Tibial nerve (tissue), 4 donors: ENCODE measurements around the gene FBXO21.

Experiments
- CTCF ChIP-seq, 5 experiments: fragments of 200-600 bp in 3 of 5; fragments of 450-650 bp in 2 of 5; sonication (generic) in 3 of 5; IDR thresholded peaks; one replicate each; pipeline ENCODE4 v1.5.1; 2016 to 2019; ENCODE audit warnings: antibody characterized with exemption in 5 of 5, mild to moderate bottlenecking in 3 of 5, moderate library complexity in 2 of 5
- EP300 ChIP-seq, 2 donors: sonication (generic); formaldehyde crosslinking; IDR thresholded peaks; one replicate each; pipeline ENCODE4 v1.6.1; 2017; ENCODE audit warnings: antibody characterized with exemption in 2 of 2, mild to moderate bottlenecking in 1 of 2
- POLR2A ChIP-seq, 2 donors: fragments of 450-650 bp; IDR thresholded peaks; one replicate each; pipeline ENCODE4 v1.6.1; 2017; ENCODE audit warnings: antibody characterized with exemption in 2 of 2, mild to moderate bottlenecking in 2 of 2, moderate library complexity in 2 of 2

GRCh38 chr12:117210266-117210918 lies 20.1 kb upstream of the FBXO21 start:
- TF ChIP-seq CTCF (IDR thresholded peaks at IDR 0.05): no peak
- no peak for TF ChIP-seq POLR2A (IDR thresholded peaks at IDR 0.05)
- no peak for TF ChIP-seq EP300 (IDR thresholded peaks at IDR 0.05)
